Activated T-helper 2 cell treated with anti-CD3 and anti-CD28 coated beads, Interferon-gamma antibody, Interleukin-2, Interleukin-4, amounts not matched to agents 10 μg/mL and 5 μg/mL and 100 μg/mL, durations not matched to agents 14 hours and 24 hours and 36 hours (primary cell): ENCODE results near the gene ARPP21. TPM values are rescaled to one million over a fixed set of nuclear protein-coding genes. Genes with fewer than 3 reads are reported as not detected.

Experiments
- DNase-seq: peaks from one replicate; pipeline ENCODE4 v3.0.0; 2021; ENCODE audit warnings: low spot score
- H3K27ac Mint-ChIP-seq: one replicate; pipeline ENCODE4 v1.8.0; 2021; ENCODE audit warnings: mixed read lengths
- H3K27me3 Mint-ChIP-seq: one replicate; pipeline ENCODE4 v1.8.0; 2021; ENCODE audit warnings: low read depth, mixed read lengths
- H3K36me3 Mint-ChIP-seq: one replicate; pipeline ENCODE4 v1.8.0; 2021; ENCODE audit warnings: low read depth, mixed read lengths
- H3K4me1 Mint-ChIP-seq: one replicate; pipeline ENCODE4 v1.8.0; 2021; ENCODE audit warnings: low read depth, mixed read lengths
- H3K4me3 Mint-ChIP-seq: one replicate; pipeline ENCODE4 v1.8.0; 2021; ENCODE audit warnings: low read depth, mild to moderate bottlenecking, moderate library complexity, mixed read lengths
- H3K9me3 Mint-ChIP-seq: one replicate; pipeline ENCODE4 v1.8.0; 2021; ENCODE audit warnings: mixed read lengths
- intact Hi-C: fragments of 100-400 bp; cut with micrococcal nuclease; formaldehyde crosslinking; loops from one replicate; pipeline ENCODE4 v1.15.1; 2023
- total RNA-seq: library from RNA; stranded (reverse); gene quantifications from 2 replicates; pipeline ENCODE4 v1.2.3, GENCODE V29; 2022

ARPP21 gene
- total RNA-seq, 1 donor from 2014 or later, result 0.14 TPM

DNA sequence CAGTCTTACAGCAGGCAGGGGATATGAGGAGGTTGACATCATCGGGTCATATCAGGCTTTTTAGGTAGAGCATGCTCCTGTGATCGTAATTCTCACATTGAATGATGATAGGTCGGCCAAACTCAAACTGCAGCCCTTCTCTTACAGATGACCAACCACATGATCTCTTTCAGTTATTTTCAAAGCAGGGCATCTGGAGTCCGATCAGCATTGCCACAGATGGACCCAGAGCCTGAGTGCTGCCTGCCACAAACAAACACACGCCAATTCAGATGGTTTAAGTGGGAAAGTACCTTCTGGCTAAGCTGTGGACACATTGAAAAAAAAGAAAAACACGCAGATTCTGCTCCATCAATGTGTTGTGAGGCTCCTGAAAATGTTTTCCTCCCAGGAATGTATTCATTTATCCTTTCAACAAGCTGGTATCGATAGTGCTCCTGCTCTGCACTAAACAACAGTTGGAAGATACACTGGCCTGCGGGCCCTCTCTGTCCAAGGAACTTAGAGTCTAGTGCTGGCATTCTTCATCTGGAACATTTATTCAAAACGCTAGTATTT lies 31.2 kb downstream of the ARPP21 start:
- Mint-ChIP-seq H3K27ac (no peak overlapping the region), H3K27me3 (no peaks in the 10 kb centered on the region), H3K9me3 (no peaks in the 10 kb centered on the region), H3K36me3 (no peaks in the 10 kb centered on the region), H3K4me1 (no peaks in the 10 kb centered on the region), H3K4me3 (no peak overlapping the region)
- intact Hi-C loops, result no loop called here
- DNase-seq, result no peak

GRCh38 chr3:35671483-35671882 lies 32.2 kb downstream of the ARPP21 start:
- DNase-seq, result no peak
- Mint-ChIP-seq H3K4me3 (no peak overlapping the region), H3K27me3 (no peaks in the 10 kb centered on the region), H3K36me3 (no peaks in the 10 kb centered on the region), H3K4me1 (no peaks in the 10 kb centered on the region), H3K9me3 (no peaks in the 10 kb centered on the region), H3K27ac (no peak overlapping the region)
- intact Hi-C loops, result no loop called here

DNA sequence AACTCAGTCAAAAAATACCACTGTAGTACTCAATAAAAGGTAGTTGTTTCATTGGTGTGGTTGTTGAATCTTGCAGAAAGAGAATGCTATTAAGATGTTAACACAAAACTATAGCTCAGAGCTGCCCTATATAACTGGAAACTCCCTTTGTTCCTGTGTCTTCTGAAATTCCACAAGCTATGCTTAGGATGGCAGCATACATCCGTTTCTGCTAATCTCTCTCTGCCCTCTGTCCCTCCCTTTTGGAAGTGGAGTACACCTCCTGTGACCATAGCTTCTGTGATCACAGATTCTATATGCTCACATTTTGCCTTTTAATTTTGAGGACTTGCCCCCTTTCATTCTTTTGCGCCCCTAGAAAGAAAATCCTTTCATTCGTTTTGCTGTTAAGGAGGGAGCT lies 33.7 kb downstream of the ARPP21 start:
- Mint-ChIP-seq H3K4me1 (no peaks in the 10 kb centered on the region), H3K9me3 (no peaks in the 10 kb centered on the region), H3K4me3 (no peak overlapping the region), H3K27me3 (no peaks in the 10 kb centered on the region), H3K36me3 (no peaks in the 10 kb centered on the region), H3K27ac (no peak overlapping the region)
- intact Hi-C loops, result no loop called here
- DNase-seq, result no peak

DNA sequence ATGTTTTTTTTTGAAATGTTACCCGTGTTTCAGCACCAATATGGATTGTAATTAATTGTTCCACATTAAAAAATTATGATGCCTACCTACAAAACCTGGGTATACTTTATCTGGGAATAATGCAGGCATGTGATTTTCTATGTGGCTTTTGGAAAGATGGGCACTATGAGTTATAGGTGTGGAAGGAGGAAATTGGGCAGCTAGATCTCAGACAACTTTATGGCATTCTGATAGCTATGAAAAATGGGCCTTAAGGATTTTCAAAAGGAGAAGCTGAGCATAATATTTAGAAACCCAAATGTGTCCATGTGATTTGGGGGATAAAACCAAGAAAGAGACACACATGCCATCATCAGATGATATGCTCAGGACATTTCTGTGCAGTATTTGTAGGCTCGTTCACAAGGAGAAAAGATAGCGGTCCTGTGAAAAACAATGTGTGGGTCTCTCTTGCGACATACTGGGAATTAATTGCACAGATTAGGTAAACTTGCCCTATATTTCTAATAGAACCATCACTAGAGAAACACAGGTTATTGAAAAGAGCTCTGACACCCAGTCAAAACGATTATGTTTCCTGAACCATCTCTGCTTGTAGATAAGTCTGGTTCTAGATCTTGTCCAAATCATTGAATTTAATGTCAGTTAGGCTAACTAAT lies 35.3 kb downstream of the ARPP21 start:
- Mint-ChIP-seq H3K36me3 (no peaks in the 10 kb centered on the region), H3K9me3 (no peaks in the 10 kb centered on the region), H3K4me3 (no peak overlapping the region), H3K27me3 (no peaks in the 10 kb centered on the region), H3K4me1 (no peaks in the 10 kb centered on the region), H3K27ac (no peak overlapping the region)
- DNase-seq, result no peak
- intact Hi-C loops, result no loop called here

- H3K27me3 Mint-ChIP-seq, result no peaks in the 10 kb centered on the region
- DNase-seq, result no peak
- H3K4me1 Mint-ChIP-seq, result no peaks in the 10 kb centered on the region
These were observed 35.9 kb downstream of the ARPP21 start for GRCh38 chr3:35675206-35675605.

DNA sequence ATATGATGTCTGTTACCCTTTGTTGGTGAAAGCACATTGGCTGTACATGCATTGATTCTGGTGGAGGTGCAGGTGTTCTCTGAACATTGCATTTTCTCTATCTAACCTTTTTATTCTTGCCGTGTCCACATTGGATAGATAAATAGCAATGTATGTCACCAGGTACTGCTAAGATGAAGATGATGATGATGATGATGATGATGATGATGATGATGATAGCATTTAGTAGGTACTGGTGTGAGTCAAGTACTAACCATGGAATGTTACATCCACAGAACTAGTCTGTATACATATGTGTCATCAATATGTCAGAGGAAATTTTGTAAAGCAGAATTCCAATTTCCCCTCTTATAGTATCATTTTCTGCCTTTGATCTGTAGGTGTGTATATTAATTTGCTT lies 36.3 kb downstream of the ARPP21 start:
- Mint-ChIP-seq H3K27me3 (no peaks in the 10 kb centered on the region), H3K4me3 (no peak overlapping the region), H3K36me3 (no peaks in the 10 kb centered on the region), H3K4me1 (no peaks in the 10 kb centered on the region), H3K27ac (no peak overlapping the region), H3K9me3 (no peaks in the 10 kb centered on the region)
- intact Hi-C loops, result no loop called here
- no peak for DNase-seq

More at GRCh38 chr3:35675206-35675605, 35.9 kb downstream of the ARPP21 start:
- no peaks in the 10 kb centered on the region for H3K9me3 Mint-ChIP-seq
- H3K36me3 Mint-ChIP-seq, result no peaks in the 10 kb centered on the region
- H3K27ac Mint-ChIP-seq, result no peak overlapping the region
- intact Hi-C loops, result no loop called here
- H3K4me3 Mint-ChIP-seq, result no peak overlapping the region

DNA sequence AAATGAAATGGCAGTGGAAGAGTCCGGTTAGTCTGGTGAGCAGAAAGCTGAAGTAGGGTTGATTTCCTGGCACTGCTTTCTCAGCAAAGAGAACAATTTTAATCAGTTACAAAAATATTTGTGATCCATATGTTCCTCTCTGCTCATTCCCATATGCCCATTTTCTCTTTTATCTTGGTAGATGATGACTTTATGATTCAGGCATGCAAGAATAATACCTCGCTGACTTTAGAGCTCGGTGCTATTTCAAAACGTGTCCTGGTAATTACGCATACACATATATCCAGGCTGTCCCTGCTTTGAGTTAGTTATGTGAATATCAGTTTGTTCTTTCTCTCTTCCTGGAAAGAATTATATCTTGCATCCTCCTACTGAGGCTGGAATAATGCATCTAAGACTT lies 38.5 kb downstream of the ARPP21 start:
- H3K27me3 Mint-ChIP-seq, result no peaks in the 10 kb centered on the region
- no peaks in the 10 kb centered on the region for H3K4me1 Mint-ChIP-seq
- no peaks in the 10 kb centered on the region for H3K9me3 Mint-ChIP-seq
- DNase-seq, result no peak
- no peak overlapping the region for H3K4me3 Mint-ChIP-seq
- no peaks in the 10 kb centered on the region for H3K36me3 Mint-ChIP-seq
- intact Hi-C loops, result no loop called here
- H3K27ac Mint-ChIP-seq, result no peak overlapping the region

GRCh38 chr3:35678643-35679161 lies 39.4 kb downstream of the ARPP21 start:
- intact Hi-C loops, result no loop called here
- no peak for DNase-seq
- no peaks in the 10 kb centered on the region for H3K27me3 Mint-ChIP-seq
- no peak overlapping the region for H3K27ac Mint-ChIP-seq
- H3K36me3 Mint-ChIP-seq, result no peaks in the 10 kb centered on the region
- no peaks in the 10 kb centered on the region for H3K9me3 Mint-ChIP-seq
- H3K4me3 Mint-ChIP-seq, result no peak overlapping the region
- no peaks in the 10 kb centered on the region for H3K4me1 Mint-ChIP-seq

GRCh38 chr3:35679409-35680080 lies 40.2 kb downstream of the ARPP21 start:
- intact Hi-C loops, result no loop called here
- H3K9me3 Mint-ChIP-seq, result no peaks in the 10 kb centered on the region
- H3K27ac Mint-ChIP-seq, result no peak overlapping the region
- H3K36me3 Mint-ChIP-seq, result no peaks in the 10 kb centered on the region
- no peak for DNase-seq
- no peaks in the 10 kb centered on the region for H3K4me1 Mint-ChIP-seq
- no peaks in the 10 kb centered on the region for H3K27me3 Mint-ChIP-seq
- no peak overlapping the region for H3K4me3 Mint-ChIP-seq

- H3K4me3 Mint-ChIP-seq, result no peak overlapping the region
These were observed 41.7 kb downstream of the ARPP21 start for GRCh38 chr3:35680866-35681650.

DNA sequence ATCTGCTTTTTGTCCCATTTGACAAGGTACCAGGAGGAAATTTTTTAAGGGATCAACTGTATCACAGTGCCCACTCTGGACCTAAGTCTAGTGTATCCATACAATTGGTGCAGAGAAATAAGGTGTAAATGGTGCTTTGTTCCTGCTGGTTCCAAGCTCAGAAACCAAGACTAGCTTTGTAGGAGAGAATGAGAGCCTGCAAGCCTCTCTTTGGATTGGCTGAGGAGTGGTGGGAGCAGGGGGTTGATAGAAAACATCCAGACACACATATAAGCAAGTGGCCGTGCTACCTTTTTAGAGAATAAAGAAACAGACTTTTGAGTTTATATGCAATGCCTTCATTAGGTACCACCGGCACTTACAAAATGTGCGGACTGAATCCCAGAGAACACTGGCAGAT lies 45.8 kb downstream of the ARPP21 start:
- Mint-ChIP-seq H3K36me3 (no peaks in the 10 kb centered on the region), H3K27ac (no peak overlapping the region), H3K9me3 (no peaks in the 10 kb centered on the region), H3K27me3 (no peaks in the 10 kb centered on the region), H3K4me1 (no peaks in the 10 kb centered on the region), H3K4me3 (no peak overlapping the region)
- no peak for DNase-seq
- intact Hi-C loops, result no loop called here

More at GRCh38 chr3:35680866-35681650, 41.7 kb downstream of the ARPP21 start:
- Mint-ChIP-seq H3K27ac (no peak overlapping the region), H3K27me3 (no peaks in the 10 kb centered on the region), H3K4me1 (no peaks in the 10 kb centered on the region), H3K36me3 (no peaks in the 10 kb centered on the region), H3K9me3 (no peaks in the 10 kb centered on the region)
- no peak for DNase-seq
- intact Hi-C loops, result no loop called here

DNA sequence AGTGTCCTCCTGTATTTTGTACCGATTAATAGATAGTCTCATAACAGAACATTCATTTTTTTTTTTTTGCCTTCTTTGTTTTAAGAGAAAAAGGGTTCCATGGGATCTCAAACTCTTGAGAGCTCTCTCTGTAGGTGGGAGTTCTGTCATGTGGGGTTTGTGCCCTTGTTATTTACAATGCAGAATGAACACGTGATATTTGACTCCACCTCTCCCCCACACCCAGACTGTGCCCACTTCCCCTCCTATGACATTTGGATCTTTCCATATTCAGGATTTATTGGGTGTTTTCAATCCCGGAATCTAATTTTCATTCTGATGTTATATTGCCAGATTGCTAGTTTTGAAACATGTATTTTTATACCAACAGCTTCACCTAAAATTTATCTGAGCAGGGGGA lies 49.5 kb downstream of the ARPP21 start:
- Mint-ChIP-seq H3K4me1 (no peaks in the 10 kb centered on the region), H3K36me3 (no peaks in the 10 kb centered on the region), H3K27ac (no peak overlapping the region), H3K4me3 (no peak overlapping the region), H3K27me3 (no peaks in the 10 kb centered on the region), H3K9me3 (no peaks in the 10 kb centered on the region)
- intact Hi-C loops, result no loop called here
- DNase-seq, result no peak

DNA sequence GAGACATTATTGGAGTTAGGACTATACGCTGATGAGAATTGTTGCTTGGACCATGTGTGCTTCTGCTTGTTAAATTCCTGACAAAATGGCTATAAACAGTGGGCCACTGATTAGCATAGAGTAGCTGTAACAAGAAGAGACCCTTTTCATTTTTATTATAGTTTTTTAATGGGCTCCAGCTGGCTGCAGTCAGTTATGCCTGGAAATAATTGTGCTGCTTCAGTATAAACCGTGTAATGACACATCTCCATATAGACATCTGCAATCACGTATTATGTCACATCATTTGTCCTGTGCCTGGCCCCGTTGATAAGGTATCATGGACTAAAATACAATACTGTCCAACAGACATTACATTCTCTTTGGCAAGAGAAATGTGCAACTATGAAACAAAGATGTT lies 50.9 kb downstream of the ARPP21 start:
- H3K27ac Mint-ChIP-seq, result no peak overlapping the region

More for the DNA sequence above, 50.9 kb downstream of the ARPP21 start:
- no peak for DNase-seq
- H3K4me3 Mint-ChIP-seq, result no peak overlapping the region
- no peaks in the 10 kb centered on the region for H3K9me3 Mint-ChIP-seq
- no peaks in the 10 kb centered on the region for H3K36me3 Mint-ChIP-seq
- intact Hi-C loops, result no loop called here
- H3K27me3 Mint-ChIP-seq, result no peaks in the 10 kb centered on the region
- H3K4me1 Mint-ChIP-seq, result no peaks in the 10 kb centered on the region
